NCI-H1092 treated with DMSO at 0.1 percent for 48 hours (cell line): ENCODE data around the gene RHO.
A peak's percentile ranks its signal among the peaks of the same experiment; 100 is the strongest.
"Not testable (repeated sequence)": the region's sequence is repeated elsewhere in the genome, so short reads cannot be mapped to it uniquely, and the experiment has no call there.

ENCODE experiments used
- DNase-seq: peaks from one replicate; lab custom pipeline; 2025; lab: John Stamatoyannopoulos, UW

The RHO gene

DNA sequence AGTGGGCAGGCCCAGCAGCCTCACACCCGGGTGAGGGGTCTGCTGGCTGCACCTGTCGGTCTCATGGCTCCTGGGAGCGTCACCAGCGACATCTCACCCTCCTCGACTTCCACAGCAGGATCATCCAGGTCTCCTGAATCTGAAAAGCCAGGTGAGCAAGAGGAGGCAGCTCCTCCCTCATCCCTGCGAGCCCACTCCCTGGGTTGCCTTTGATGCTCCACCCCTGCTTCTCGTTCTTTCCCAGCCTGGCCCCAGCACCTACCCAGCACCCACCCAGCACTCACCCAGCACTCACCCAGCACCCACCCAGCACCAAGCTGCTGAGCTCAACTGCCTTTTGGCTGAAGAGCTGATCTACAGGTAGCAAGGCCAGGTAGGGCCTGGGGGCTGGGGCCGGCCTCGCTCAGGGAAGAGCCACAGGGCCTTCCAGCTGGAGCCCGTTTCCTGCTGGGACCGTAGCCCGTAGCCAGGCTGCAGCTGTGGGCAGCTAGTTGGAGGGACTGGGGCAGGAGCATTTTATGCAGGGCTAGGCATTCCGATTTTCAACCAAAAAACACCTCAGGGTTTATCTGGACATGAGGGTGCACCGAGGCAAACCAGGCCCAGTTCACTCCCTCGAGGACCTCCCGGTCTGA, 14.8 kb downstream of the RHO start, which contains the start of gene H1-8:
Gene H1-8 (plus strand): TSS at position 20 of the 635 bp plus-strand sequence. CDS start 44 bp downstream, at position 64.
- no peak for DNase-seq

DNA sequence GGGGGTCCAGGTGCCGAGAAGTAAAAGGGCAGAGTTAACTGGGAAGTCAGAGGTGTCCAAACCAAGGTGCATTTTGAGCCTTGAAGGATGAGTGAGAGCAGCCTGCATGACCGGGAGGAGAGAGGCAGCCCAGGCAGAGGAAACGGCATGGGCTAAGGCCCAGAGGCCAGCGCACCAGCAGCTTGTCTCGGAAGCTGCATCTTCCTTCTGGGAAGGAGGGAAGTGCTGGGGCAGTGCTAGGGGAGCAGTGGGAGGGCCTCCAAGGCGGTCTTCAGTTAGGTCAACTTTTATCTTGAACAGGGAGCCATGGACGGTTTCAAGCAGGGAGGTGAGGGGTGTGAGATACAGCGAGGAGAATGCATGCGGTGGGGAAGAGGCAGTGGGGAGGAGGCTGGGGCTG, 15.6 kb downstream of the RHO start:
- DNase-seq: no peak

DNA sequence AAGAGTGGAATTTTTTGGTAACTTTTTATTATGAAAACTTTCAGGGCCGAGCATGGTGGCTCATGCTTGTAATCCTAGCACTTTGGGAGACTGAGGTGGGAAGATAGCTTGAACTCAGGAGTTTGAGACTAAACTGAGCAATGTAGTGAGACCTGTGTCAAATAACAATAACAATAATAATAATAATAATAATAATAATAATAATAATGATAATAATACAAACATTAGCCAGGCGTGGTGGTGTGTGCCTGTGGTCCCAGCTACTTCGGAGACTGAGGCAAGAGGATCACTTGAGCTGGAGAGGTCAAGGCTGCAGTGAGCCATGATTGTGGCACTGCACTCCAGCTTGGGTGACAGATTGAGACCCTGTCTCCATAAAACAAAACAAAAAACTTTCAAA, 17.5 kb downstream of the RHO start:
- not testable (repeated sequence) for DNase-seq

DNA sequence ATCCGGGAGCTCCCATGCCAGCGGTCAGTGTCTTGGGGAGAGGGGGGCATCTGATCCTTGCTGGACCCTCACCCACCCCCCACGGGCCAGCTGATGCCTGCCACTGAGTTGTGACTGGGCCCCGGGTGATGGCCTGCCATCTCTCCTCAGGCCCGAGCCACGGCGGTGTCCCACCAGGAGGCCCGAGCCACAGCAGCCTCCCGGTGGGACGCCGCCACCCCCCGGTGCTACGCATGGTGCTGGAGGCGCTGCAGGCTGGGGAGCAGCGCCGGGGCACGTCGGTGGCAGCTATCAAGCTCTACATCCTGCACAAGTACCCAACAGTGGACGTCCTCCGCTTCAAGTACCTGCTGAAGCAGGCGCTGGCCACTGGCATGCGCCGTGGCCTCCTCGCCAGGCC, 18.8 kb downstream of the RHO start:
- no peak for DNase-seq

DNA sequence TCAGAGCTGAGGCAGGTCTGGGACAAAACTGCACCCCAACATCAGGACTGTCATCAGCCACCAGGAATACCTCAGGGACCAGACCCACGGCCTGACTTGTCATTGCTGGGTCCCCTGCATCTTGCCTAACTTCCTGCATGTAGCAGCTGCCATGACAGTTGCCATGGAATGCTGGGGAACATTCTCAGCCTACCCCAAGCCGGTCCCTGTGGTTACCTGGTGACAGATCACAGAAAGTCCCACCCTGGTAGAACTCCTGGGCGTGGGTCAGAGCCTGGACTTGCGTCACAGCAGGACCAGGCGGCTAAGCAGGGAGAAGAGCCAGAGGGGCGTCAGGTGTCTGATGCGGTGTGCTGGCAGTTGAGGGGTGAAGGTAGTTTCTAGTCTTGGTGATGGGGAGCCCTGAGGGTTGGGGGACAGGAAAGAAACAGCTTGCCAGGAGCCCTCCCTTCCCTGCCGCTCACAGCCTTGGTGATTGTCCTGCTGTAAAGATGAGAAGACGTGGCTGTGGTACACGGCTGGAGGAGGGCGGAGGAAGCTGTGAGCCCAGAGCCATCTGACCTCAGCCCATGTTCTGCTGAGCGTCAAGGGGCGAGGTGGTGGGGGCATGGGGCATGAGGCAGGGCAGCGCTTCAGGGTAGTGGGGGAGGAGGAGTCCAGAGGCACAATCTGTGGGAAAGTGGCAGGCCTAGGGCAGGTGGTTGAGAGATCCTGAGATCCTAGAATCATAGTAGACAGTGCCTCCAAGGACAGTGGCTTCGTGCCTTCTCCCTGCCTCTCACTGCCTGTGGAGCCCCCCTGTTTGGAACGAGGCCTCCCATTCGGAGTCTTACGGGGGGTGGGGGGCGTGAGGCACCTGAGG, 19.9 kb downstream of the RHO start:
- DNase-seq: no peak

DNA sequence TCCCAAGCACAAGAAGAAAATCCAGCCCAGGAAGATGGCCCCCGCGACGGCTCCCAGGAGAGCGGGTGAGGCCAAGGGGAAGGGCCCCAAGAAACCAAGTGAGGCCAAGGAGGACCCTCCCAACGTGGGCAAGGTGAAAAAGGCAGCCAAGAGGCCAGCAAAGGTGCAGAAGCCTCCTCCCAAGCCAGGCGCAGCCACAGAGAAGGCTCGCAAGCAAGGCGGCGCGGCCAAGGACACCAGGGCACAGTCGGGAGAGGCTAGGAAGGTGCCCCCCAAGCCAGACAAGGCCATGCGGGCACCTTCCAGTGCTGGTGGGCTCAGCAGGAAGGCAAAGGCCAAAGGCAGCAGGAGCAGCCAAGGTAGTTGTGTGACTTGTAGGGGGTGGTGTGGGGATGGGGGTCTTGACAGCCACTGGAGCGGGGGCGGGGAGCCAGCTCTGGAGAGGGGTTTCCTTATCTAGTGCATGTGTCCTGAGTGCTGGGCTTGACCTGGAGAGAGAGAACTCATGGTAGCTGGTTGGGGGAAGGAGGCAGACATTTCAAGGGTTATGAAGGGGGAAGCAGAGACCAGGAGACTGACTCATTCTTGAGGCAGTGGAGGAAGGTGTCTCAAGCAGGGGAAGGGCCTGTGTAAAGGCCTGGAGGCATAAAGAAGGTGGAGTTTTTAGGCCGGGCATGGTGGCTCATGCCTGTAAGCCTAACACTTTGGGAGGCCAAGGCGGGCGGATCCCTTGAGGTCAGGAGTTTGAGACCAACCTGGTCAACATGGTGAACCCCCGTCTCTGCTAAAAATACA, 20.8 kb downstream of the RHO start:
- no peak for DNase-seq

DNA sequence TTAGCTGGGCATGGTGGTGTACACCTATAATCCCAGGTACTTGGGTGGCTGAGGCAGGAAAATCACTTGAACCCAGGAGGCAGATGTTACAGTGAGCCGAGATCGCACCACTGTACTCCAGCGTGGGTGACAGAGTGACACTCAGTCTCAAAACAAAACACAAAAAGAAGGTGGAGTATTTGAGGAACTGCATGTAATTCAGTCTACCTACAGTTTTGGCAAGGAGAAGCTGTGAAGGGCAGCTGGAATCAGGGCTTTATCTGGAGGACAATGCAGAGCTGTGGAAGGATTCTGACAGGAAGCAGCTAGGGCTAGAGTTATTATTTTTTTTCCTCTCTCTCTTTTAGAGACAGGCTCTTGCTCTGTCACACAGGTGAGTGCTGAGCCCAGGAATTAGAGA, 21.4 kb downstream of the RHO start:
- DNase-seq: no peak

DNA sequence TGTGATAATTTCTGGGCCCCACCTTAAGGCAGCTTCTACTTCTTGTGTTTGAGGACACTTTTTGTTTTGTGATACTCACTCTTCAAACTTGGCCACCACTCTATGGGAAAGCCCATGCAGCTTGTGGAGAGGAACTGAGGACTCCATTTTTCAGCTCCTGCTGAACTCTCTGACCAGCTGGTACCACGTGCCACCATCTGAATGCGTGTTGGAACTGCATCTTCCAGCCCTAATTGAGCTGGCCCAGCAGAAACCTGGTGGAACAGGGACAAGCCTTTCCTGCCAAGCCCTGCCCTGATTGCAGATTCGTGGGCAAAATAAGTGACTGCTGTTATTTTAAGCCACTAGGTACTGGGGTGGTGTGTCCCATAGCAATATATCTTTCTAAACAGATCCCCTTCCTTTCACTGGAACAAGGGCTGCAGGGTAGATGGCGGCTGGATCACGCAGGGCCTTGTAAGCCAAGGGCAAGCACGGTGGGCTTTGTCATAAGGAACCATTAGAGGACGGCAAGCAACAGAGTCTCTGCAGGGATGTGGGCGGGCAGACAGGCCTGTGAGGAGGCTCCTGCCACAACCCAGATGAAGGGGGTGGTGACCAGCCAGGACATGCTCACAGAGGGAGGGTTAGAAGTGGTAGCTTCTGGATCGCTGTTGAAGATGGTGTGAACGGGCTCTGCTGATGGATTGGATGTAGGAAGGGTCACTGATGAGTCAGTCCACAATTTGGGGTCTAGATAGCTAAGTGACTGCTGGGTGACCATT, 24.0 kb downstream of the RHO start:
- no peak for DNase-seq

DNA sequence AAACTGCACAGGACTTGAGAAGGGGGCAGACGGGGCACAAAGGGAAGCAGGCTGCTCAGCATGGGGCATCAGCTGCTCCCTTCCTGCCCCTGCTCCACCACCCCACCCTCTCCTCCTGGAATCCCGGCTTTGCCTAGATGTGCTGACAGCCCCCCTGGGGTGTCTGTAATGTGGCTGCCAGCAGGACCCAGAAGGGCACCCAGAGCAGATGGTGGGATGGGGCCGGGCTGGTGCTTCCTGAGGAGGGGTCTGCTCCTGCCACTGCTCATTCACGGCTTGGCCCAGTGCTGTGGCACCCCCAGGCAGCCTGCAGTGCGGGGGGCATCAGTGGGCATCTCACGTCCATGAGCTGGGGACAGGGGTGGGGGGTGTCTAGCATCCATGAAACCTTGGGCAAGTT, 24.7 kb downstream of the RHO start:
- DNase-seq: no peak

DNA sequence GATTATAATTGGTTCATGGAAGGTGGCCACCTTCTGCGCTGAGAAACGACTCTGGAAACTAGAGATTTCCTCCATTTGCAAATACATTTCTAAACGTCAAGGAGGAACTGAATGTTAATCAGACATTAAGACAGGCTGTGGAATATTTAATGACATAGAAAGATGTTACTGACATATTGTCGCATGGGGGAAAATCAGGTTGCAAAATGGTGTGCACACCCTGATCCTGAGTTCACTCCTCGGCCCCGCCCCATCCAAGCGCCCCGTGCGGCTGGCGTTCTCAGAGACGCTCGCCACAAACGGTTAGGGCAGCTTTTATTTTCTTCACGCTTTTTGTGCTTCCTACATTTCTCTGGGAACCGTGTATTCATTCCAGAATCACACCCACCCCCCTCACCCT, 25.3 kb downstream of the RHO start:
- no peak for DNase-seq

DNA sequence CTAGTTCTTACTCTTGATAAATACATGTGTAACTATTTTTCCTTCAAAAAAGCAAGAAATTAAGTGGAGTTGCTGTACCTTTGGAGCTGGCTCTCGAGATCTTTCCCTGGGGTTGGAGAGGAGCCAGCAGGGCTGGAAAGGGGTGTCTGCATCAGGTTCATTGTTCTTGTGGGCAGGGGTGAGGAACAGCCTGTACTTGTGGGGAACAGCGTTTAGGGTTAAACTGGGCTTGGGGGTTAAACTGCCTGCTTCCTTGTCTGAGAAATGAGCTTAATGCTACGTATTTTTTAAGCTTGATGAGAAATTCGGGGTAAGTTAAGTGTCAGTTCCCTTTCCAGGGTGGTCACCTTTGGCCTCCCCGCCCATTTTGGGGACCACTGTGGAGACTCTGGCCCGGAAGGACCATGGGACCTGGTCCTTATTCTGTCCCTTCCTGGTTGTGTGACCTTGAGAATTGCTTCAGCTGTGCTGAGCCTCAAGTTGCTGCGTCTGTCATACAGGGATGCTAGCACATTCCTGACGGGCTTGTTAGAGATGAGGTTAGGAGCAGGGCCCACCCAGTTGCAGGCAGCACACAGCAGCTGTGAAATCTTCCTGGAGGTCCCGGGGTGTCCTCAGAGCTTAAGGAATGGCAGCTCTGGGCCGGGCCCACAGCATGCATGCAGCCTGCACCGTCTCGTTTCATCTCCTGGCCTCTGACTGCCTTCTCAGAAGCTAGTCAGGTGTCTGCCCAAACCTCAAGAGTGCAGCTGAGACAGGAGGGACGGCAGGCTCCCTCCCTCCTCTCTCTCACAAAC, 26.1 kb downstream of the RHO start:
- DNase-seq: no peak

DNA sequence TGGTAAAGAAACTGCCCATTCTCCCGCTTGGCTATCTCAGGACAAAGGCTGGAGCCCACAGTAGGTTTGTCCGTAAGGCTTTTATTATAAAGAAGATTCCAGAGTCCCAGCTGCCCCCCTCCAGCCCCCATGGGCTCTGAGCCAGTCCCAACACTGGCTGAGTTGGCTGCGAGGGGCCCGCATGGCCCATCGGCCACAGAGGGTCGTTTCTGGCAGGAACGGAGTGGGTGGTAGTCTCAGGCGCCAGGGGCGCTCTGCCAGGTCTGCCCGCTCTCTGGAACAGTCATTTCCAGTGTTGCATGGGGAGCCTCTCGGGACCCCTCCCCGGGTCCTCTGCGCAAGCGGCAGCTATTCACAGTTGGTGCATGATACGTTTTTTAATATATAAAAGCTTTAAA, 26.7 kb downstream of the RHO start:
- DNase-seq: peak; percentile 38

DNA sequence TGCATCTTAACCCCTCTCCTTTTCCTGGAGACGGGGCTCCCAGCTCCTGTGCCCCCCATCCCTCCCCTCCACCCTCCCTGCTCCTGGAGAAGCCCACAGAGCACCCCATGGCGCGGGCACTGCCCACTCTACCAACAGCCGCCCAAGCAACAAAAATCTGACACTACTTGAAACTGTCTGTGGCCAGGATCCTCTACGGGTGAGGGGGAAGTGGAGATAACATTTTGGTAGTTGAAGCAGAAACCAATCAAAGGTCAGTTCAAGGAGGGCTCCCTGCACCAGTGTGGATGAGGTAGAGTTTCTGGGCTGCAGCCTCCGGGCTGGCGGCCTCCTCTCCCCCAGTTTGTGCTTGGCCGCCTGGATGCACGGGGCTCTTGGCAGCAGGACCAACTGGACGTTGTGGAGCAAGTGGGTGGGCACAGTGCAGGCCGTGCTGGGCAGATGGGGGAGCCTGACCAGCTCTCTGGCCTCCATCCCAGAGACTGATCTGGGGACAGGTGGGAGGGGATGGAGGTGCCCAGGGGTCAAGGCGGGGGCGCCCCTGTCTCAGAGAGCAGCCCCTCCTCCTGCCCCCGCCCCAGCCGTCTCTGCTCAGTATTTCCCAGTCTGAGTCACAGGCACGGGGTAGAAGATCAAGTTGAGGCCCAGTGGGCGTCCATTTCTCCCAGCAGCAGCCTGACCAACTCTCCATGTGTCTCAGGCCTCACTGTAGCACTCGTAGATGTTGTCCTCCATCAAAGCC, 27.3 kb downstream of the RHO start:
- DNase-seq: no peak

DNA sequence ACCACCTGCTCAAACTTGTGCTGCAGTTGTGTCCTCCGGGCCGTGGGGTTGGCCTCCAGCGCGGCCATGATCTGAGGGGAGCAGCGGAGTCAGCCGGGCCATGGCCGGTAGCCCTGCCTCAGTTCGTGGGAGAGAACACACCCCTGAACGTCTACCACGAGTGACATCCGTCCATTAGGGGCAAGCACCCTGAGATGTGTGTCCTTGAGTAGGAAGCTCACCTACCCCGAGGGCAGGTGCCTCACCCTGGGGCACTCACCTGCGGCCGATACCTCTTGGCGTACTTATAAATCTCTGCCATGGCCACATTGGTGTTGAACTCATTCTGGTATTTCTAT, 27.9 kb downstream of the RHO start:
- no peak for DNase-seq

DNA sequence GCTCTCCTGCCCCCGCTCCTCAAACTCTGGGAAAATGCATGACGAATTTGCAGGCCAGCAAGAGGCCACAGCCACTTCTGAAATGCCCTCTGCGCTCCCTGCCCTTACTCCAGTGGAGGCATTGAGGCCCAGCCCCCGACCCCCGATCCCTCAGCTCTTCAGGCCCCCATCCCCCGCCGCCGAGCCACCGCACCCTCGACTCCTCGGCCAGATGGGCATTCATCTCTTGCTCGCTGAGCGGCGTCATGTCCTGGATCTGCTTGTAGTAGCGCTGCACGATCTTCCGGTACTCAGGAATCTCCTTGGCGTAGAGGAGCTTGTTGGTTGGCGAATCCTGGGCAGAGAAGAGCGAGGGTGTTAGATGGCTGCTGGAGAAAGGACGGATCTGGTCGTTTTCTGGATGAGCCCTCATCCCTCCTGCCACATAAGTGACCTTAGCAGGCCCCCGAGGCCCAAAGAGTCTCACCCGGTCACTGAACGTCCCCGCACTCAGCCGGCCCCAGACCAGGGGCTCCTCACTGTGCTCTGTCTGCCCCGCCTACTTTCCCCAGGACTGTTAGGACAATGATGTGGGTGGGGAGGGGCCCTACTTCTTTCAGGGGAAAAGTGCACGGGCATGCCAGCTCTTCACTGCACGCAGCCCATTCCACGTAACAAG, 28.6 kb downstream of the RHO start:
- no peak for DNase-seq

DNA sequence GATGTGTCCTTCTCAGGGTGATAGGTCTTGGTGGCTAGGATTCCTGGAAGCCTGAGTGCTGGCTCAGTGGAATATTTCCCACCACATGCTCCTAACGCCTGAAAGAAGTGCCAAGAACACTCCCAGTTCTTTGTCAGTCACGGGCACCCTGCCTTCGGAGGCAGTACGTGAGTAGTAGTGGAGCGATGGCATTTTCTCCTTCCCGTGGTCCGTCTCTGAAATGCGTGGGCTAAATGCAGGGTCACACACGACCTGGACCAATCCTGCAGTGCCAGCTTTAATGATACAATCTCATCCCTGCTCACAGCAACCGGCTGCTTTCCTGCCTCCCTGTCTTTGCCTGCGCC, 29.1 kb downstream of the RHO start:
- no peak for DNase-seq

DNA sequence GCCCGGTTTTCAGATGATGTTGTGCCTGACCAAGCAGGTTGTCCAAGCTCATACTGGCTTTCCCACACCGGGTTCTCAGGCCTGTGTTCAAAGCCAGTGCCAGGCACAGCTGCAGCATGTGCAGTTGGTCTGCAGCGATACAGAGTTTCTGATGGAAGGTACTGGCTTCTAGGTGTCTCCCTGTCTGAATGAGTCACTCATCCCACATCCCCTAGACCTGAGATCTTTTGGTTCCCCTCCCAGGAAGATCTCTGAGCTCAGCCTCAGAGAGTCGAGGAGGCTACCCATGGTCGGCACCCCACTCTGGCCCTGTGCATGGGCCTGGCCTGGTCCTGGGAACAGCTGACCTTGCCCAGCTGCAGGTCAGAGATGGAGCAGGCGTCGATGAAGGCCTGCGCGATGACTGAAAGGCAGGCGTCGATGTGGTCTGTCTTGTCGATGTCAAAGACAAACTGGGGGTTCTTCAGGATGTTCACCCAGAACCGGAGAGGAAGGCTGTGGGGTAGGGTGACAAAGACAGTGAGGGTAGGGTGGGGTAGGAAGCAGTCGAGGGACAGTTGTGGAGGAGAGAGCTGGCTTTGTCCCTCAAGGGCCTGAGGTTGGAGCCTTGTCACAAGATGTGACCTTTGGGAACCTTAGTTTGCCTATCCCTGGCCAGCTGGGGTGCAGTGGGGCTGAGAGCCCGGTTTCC, 29.8 kb downstream of the RHO start:
- no peak for DNase-seq

DNA sequence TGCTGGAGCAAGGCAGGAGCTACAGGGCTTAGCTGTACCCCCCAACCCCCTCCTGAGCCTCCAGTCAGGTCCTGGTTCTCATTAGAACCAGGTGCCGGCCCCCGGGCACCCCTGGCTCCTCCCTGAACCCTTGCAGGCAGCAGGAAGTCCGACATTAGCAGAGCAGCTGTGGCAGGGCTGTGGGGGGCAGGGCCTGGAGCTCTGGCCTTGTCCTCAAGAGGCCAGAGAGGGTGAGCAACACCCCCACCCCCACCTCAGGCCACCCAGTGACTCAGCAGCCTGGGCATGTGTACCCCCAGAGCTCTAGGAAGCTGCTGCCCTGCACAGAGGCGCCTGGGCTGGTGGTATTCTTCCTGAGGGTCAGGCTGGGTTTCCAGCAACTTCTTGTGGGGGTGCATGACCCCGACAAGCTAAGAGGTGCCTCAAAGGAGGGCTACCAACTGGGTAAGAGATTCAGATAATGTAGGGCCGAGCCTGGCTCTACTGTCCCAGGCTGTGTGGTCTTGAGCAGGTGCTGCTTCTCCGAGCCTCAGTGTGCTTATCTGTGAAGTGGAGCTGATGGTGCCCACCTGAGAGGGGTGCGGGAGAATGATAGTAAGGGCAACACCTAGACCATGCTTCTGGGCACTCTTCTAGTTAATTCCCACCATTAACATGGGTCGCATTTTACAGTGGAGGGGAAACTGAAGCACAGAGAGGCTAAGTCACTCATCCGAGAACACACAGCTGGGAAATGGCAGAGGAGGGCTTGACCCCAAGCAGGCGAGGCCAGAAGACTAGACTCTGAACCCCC, 30.5 kb downstream of the RHO start:
- DNase-seq: no peak

DNA sequence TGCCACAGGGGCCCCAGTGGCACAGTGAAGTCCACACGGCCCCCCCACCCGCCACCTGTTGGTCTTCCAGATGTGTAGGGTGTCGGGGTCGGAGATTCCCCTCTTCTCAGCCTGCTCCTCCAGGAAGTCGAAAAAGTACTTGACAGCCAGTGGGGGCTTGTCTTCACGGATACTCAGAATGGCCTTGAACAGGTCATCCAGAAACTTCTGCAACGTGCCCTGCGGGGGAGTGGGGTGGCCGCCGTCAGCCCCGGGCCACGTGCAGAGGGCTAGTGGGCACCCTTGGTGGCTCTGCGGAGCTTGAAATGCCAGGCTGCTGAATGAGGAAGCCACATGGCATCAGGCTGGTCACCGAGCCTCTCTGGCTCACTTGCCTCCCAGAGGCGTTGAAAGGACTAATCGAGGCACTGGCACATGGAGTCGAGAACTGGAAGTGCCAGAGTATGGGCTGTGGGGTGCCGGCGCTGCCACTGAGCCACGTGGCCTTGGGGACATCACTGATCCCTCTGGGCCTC, 31.2 kb downstream of the RHO start:
- no peak for DNase-seq
